CD4-positive, CD25-positive, alpha-beta regulatory T cell (primary cell): ENCODE data around the gene IFT25. TPM values are rescaled to one million over a fixed set of nuclear protein-coding genes. Genes with fewer than 3 reads are reported as not detected.

Source experiments
- ATAC-seq, 2 donors: fragments of 150-1000 bp; cut with Tn5 transposase; one replicate each; pipeline ENCODE4 v1.10.0; 2021; ENCODE audit warnings: low read depth in 2 of 2, moderate number of reproducible peaks in 2 of 2, moderate library complexity in 1 of 2
- DNase-seq, 3 donors: peaks; one replicate each; pipeline versions ENCODE4 v3.0.0 to v3.0.0-alpha.2; 2012 to 2022; ENCODE audit warnings: mixed read lengths in 1 of 3
- H3K27ac ChIP-seq: one replicate; pipeline ENCODE4 v1.7.0; 2013; ENCODE audit warnings: mild to moderate bottlenecking, low read length; ENCODE audit not compliant: insufficient read depth, poor library complexity, severe bottlenecking
- H3K27me3 ChIP-seq: one replicate; pipeline ENCODE4 v1.7.0; 2013; ENCODE audit warnings: low read length; ENCODE audit not compliant: control insufficient read depth, insufficient read depth
- H3K36me3 ChIP-seq: one replicate; pipeline ENCODE4 v1.7.0; 2013; ENCODE audit warnings: mild to moderate bottlenecking, low read length, moderate library complexity; ENCODE audit not compliant: control insufficient read depth, insufficient read depth
- H3K4me1 ChIP-seq: 2 replicates; pipeline ENCODE4 v1.7.0; 2013; ENCODE audit warnings: mild to moderate bottlenecking, low read length; ENCODE audit not compliant: insufficient read depth, control insufficient read depth, poor library complexity, severe bottlenecking
- H3K4me3 ChIP-seq: one replicate; pipeline ENCODE4 v1.7.0; 2013; ENCODE audit warnings: low read depth, mild to moderate bottlenecking, low read length, moderate library complexity
- H3K9me3 ChIP-seq, 2 experiments: 1 replicate in 1 of 2; 2 replicates in 1 of 2; pipeline ENCODE4 v1.7.0; 2013; ENCODE audit warnings: low read length in 2 of 2, mild to moderate bottlenecking in 1 of 2, moderate library complexity in 1 of 2; ENCODE audit not compliant: control insufficient read depth in 2 of 2
- H3K27ac Mint-ChIP-seq, 3 donors: one replicate each; pipeline ENCODE4 v1.8.0; 2020 to 2022; ENCODE audit warnings: mild to moderate bottlenecking in 3 of 3, mixed read lengths in 3 of 3, moderate library complexity in 2 of 3
- H3K27me3 Mint-ChIP-seq: one replicate; pipeline ENCODE4 v1.8.0; 2022; ENCODE audit warnings: mild to moderate bottlenecking, mixed read lengths
- H3K36me3 Mint-ChIP-seq: one replicate; pipeline ENCODE4 v1.8.0; 2020; ENCODE audit warnings: mixed read lengths
- H3K4me1 Mint-ChIP-seq, 4 donors: one replicate each; pipeline ENCODE4 v1.8.0; 2020 to 2022; ENCODE audit warnings: mixed read lengths in 4 of 4, mild to moderate bottlenecking in 1 of 4
- H3K4me3 Mint-ChIP-seq, 4 donors: one replicate each; pipeline ENCODE4 v1.8.0; 2020 to 2022; ENCODE audit warnings: mild to moderate bottlenecking in 4 of 4, mixed read lengths in 4 of 4, moderate library complexity in 3 of 4
- H3K9me3 Mint-ChIP-seq, 7 donors: one replicate each; pipeline ENCODE4 v1.8.0; 2020 to 2022; ENCODE audit warnings: mixed read lengths in 7 of 7, mild to moderate bottlenecking in 3 of 7, moderate library complexity in 2 of 7
- polyA plus RNA-seq, 4 donors: library from polyadenylated mRNA; unstranded; fragments of 300-500 nt; fragmentation: Illumina TruSeq; gene quantifications; one replicate each; pipeline ENCODE4 v1.2.3, GENCODE V29; 2021
- total RNA-seq: library from RNA; stranded (reverse); gene quantifications from one replicate; pipeline ENCODE4 v1.2.3, GENCODE V29; 2022

IFT25 gene
- total and polyA plus RNA-seq, 5 donors from 2014 or later: 23.0 to 74.7 (median 58.9) TPM

- Mint-ChIP-seq H3K4me1 (peaks cover 16 to 29% (median 26%) of the 10 kb centered on the region in 4 donors), H3K27me3 (no peaks in the 10 kb centered on the region), H3K36me3 (peaks cover 33% of the 10 kb centered on the region), H3K4me3 (peak overlapping the region in 1 of 4 donors; percentile 6), H3K9me3 (peaks cover 0 to 2% (median 0%) of the 10 kb centered on the region in 7 donors), H3K27ac (peak overlapping the region in 1 of 3 donors; percentile 71)
- Histone ChIP-seq H3K4me1 (peaks cover 9% of the 10 kb centered on the region), H3K4me3 (no peak overlapping the region), H3K27me3 (no peaks in the 10 kb centered on the region), H3K9me3 (peaks cover 9 to 15% of the 10 kb centered on the region in 2 experiments), H3K27ac (no peak overlapping the region), H3K36me3 (peaks cover 36% of the 10 kb centered on the region)
- ATAC-seq (no peak), DNase-seq (no peak)
Observed at GRCh38 chr1:53938136-53938830, 7.2 kb downstream of the IFT25 start.

GRCh38 chr1:53936430-53936829 lies 9.1 kb downstream of the IFT25 start:
- H3K9me3 Mint-ChIP-seq: peaks cover 0 to 2% (median 0%) of the 10 kb centered on the region in 7 donors
- Histone ChIP-seq H3K27me3 (no peaks in the 10 kb centered on the region), H3K36me3 (peaks cover 36% of the 10 kb centered on the region), H3K9me3 (peaks cover 9 to 18% of the 10 kb centered on the region in 2 experiments), H3K27ac (no peak overlapping the region), H3K4me3 (no peak overlapping the region), H3K4me1 (no peaks in the 10 kb centered on the region)
- H3K27ac Mint-ChIP-seq: no peak overlapping the region
- peaks cover 5 to 29% (median 15%) of the 10 kb centered on the region in 4 donors for H3K4me1 Mint-ChIP-seq
- no peak for ATAC-seq
- no peak for DNase-seq
- no peak overlapping the region for H3K4me3 Mint-ChIP-seq
- peaks cover 33% of the 10 kb centered on the region for H3K36me3 Mint-ChIP-seq
- no peaks in the 10 kb centered on the region for H3K27me3 Mint-ChIP-seq

GRCh38 chr1:53934170-53934765 lies 11.2 kb downstream of the IFT25 start:
- Histone ChIP-seq H3K27me3 (no peaks in the 10 kb centered on the region), H3K4me3 (no peak overlapping the region), H3K9me3 (peaks cover 9 to 18% of the 10 kb centered on the region in 2 experiments), H3K36me3 (peaks cover 47% of the 10 kb centered on the region), H3K27ac (no peak overlapping the region), H3K4me1 (no peaks in the 10 kb centered on the region)
- peaks cover 0 to 2% (median 0%) of the 10 kb centered on the region in 7 donors for H3K9me3 Mint-ChIP-seq
- DNase-seq: no peak
- no peak overlapping the region for H3K4me3 Mint-ChIP-seq
- peaks cover 0 to 28% (median 9%) of the 10 kb centered on the region in 4 donors for H3K4me1 Mint-ChIP-seq
- no peak overlapping the region for H3K27ac Mint-ChIP-seq
- H3K36me3 Mint-ChIP-seq: peaks cover 35% of the 10 kb centered on the region
- no peaks in the 10 kb centered on the region for H3K27me3 Mint-ChIP-seq
- ATAC-seq: no peak

- ATAC-seq (no peak), DNase-seq (no peak)
- Histone ChIP-seq H3K36me3 (peaks cover 51% of the 10 kb centered on the region), H3K27me3 (no peaks in the 10 kb centered on the region), H3K4me3 (no peak overlapping the region), H3K4me1 (no peaks in the 10 kb centered on the region), H3K27ac (no peak overlapping the region), H3K9me3 (peaks cover 9 to 18% of the 10 kb centered on the region in 2 experiments)
- H3K27me3 Mint-ChIP-seq: no peaks in the 10 kb centered on the region
- H3K4me1 Mint-ChIP-seq: peaks cover 2 to 11% (median 4%) of the 10 kb centered on the region in 4 donors
- H3K36me3 Mint-ChIP-seq: peaks cover 41% of the 10 kb centered on the region
- no peak overlapping the region for H3K27ac Mint-ChIP-seq
- peaks cover 0 to 2% (median 0%) of the 10 kb centered on the region in 7 donors for H3K9me3 Mint-ChIP-seq
- H3K4me3 Mint-ChIP-seq: no peak overlapping the region
Observed at GRCh38 chr1:53931523-53931922, 14.0 kb downstream of the IFT25 start.

GRCh38 chr1:53930932-53931331 lies 14.6 kb downstream of the IFT25 start:
- Histone ChIP-seq H3K27me3 (no peaks in the 10 kb centered on the region), H3K27ac (no peak overlapping the region), H3K36me3 (peaks cover 54% of the 10 kb centered on the region), H3K4me3 (no peak overlapping the region), H3K4me1 (no peaks in the 10 kb centered on the region), H3K9me3 (peaks cover 9 to 18% of the 10 kb centered on the region in 2 experiments)
- Mint-ChIP-seq H3K36me3 (peaks cover 41% of the 10 kb centered on the region), H3K27ac (no peak overlapping the region), H3K9me3 (peaks cover 0 to 2% (median 0%) of the 10 kb centered on the region in 7 donors), H3K27me3 (no peaks in the 10 kb centered on the region), H3K4me1 (peaks cover 2 to 11% (median 4%) of the 10 kb centered on the region in 4 donors), H3K4me3 (no peak overlapping the region)
- DNase-seq: no peak
- ATAC-seq: no peak

- H3K9me3 ChIP-seq: peaks cover 5 to 8% of the 10 kb centered on the region in 2 experiments
- peaks cover 49% of the 10 kb centered on the region for H3K36me3 ChIP-seq
- ATAC-seq: no peak
- no peaks in the 10 kb centered on the region for H3K27me3 ChIP-seq
- Mint-ChIP-seq H3K4me1 (peaks cover 0 to 11% (median 3%) of the 10 kb centered on the region in 4 donors), H3K27me3 (no peaks in the 10 kb centered on the region), H3K27ac (peak overlapping the region in 2 of 3 donors; percentile 65 to 69), H3K36me3 (peaks cover 38% of the 10 kb centered on the region), H3K4me3 (no peak overlapping the region), H3K9me3 (peaks cover 0 to 2% (median 0%) of the 10 kb centered on the region in 7 donors)
- no peak overlapping the region for H3K4me3 ChIP-seq
- no peak overlapping the region for H3K27ac ChIP-seq
- no peaks in the 10 kb centered on the region for H3K4me1 ChIP-seq
- no peak for DNase-seq
Observed at GRCh38 chr1:53929246-53929960, 16.1 kb downstream of the IFT25 start.

GRCh38 chr1:53927376-53927881 lies 18.1 kb downstream of the IFT25 start:
- ATAC-seq (no peak), DNase-seq (no peak)
- peaks cover 37% of the 10 kb centered on the region for H3K36me3 Mint-ChIP-seq
- H3K27me3 ChIP-seq: no peaks in the 10 kb centered on the region
- no peak overlapping the region for H3K27ac ChIP-seq
- peaks cover 54% of the 10 kb centered on the region for H3K36me3 ChIP-seq
- H3K4me1 Mint-ChIP-seq: peaks cover 0 to 11% (median 3%) of the 10 kb centered on the region in 4 donors
- H3K4me3 ChIP-seq: no peak overlapping the region
- no peaks in the 10 kb centered on the region for H3K9me3 Mint-ChIP-seq
- peaks cover 0 to 3% of the 10 kb centered on the region in 2 experiments for H3K9me3 ChIP-seq
- H3K4me1 ChIP-seq: no peaks in the 10 kb centered on the region
- no peak overlapping the region for H3K4me3 Mint-ChIP-seq
- H3K27me3 Mint-ChIP-seq: no peaks in the 10 kb centered on the region
- no peak overlapping the region for H3K27ac Mint-ChIP-seq
